GM13977 (cell line): ENCODE data around the gene TTC39A.

Experiments
- DNase-seq: peaks from one replicate; pipeline ENCODE4 v3.0.0; 2012; ENCODE audit warnings: low spot score
- in situ Hi-C: fragments of 300-500 bp; cut with MboI; formaldehyde crosslinking; loops from one replicate; pipeline ENCODE4 v1.12.0; 2022; ENCODE audit warnings: low sequenced_read_pairs, low pct_unique_long_range_greater_than_20kb, mixed read lengths, inconsistent platforms; ENCODE audit not compliant: unreplicated experiment
- TF ChIP-seq, protein P1 (sequence below): IDR thresholded peaks from 2 replicates; pipeline ENCODE4 v1.5.1; 2012; ENCODE audit warnings: mild to moderate bottlenecking, control low read depth; ENCODE audit not compliant: insufficient read depth; ENCODE audit errors: extremely low read depth, missing control alignments

TTC39A gene

DNA sequence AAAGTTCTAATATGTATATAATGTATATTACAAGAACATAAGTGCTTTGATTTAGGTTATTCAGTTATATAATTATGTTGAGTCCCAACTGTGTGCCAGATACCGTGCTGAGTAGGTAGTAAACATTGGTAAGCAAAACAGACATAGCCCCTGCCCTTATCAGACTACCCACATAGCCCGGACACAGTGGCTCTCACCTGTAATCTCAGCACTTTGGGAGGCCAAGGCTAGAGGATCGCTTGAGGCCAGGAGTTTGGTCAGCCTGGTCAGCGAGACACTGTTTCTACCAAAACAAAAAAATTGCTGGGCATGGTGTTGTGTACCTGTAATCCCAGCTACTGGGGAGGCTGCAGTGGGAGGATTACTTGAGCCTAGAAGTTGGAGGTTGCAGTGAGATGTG lies 63.6 kb downstream of the TTC39A start:
- in situ Hi-C loops = no loop called here
- TF ChIP-seq, protein P1, sequence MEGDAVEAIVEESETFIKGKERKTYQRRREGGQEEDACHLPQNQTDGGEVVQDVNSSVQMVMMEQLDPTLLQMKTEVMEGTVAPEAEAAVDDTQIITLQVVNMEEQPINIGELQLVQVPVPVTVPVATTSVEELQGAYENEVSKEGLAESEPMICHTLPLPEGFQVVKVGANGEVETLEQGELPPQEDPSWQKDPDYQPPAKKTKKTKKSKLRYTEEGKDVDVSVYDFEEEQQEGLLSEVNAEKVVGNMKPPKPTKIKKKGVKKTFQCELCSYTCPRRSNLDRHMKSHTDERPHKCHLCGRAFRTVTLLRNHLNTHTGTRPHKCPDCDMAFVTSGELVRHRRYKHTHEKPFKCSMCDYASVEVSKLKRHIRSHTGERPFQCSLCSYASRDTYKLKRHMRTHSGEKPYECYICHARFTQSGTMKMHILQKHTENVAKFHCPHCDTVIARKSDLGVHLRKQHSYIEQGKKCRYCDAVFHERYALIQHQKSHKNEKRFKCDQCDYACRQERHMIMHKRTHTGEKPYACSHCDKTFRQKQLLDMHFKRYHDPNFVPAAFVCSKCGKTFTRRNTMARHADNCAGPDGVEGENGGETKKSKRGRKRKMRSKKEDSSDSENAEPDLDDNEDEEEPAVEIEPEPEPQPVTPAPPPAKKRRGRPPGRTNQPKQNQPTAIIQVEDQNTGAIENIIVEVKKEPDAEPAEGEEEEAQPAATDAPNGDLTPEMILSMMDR = no peak
- no peak for DNase-seq

GRCh38 chr1:51266181-51266580 lies 64.2 kb downstream of the TTC39A start:
- in situ Hi-C loops = no loop called here
- DNase-seq = no peak

DNA sequence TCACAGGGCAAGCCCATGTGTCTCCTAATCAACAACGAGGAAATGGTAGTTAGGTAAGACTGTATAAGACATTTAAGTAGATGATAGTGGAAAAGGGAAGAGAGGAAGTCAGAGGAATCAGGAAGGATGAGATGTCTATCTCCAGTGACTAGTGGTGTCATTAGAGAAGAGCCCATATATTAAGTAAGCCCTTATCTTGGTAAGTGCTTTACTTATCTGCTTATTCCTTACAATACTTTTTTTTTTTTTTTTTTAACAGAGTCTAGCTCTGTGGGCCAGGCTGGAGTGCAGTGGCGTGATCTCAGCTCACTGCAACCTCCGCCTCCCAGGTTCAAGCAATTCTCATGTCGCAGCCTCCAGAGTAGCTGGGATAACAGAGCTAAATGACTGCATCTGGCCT lies 64.7 kb downstream of the TTC39A start:
- no peak for DNase-seq
- in situ Hi-C loops = no loop called here
- TF ChIP-seq, protein P1 = no peak

More at GRCh38 chr1:51266181-51266580, 64.2 kb downstream of the TTC39A start:
- TF ChIP-seq, protein P1 = no peak

DNA sequence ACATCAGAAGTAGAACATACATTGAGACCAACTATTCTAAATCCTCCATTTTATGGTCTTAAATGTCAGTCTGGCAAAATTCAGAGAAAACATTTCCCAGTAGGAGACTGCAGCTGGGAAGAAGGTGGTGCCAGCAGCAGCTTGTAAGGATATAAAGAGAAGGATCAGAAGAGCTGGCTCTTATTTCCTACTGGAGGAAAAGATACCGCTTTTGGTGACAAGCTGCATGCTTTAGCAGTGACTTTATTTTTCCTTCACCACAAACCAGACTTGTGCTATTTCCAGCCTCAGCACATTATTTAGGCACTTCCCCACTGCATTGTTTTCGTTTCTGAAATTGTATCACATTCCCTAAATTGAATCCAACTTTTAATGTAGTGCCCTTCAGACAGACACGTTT lies 65.9 kb downstream of the TTC39A start:
- in situ Hi-C loops = no loop called here
- DNase-seq = no peak
- TF ChIP-seq, protein P1 = no peak

GRCh38 chr1:51263147-51263877 lies 67.0 kb downstream of the TTC39A start:
- TF ChIP-seq, protein P1 = no peak
- in situ Hi-C loops = no loop called here
- DNase-seq = no peak

GRCh38 chr1:51255331-51255730 lies 75.0 kb downstream of the TTC39A start:
- in situ Hi-C loops = no loop called here
- DNase-seq = no peak
- TF ChIP-seq, protein P1 = no peak
